ENCODE data around the gene JUN. TPM values are rescaled to one million over a fixed set of nuclear protein-coding genes. Genes with fewer than 3 reads are reported as not detected.

The JUN gene
- total and polyA plus RNA-seq, 2 of the 13 experiments (the other 11 are each of a cell fraction or from before 2014, with no cell fraction given) = 18.2 to 22.3 TPM

DNA sequence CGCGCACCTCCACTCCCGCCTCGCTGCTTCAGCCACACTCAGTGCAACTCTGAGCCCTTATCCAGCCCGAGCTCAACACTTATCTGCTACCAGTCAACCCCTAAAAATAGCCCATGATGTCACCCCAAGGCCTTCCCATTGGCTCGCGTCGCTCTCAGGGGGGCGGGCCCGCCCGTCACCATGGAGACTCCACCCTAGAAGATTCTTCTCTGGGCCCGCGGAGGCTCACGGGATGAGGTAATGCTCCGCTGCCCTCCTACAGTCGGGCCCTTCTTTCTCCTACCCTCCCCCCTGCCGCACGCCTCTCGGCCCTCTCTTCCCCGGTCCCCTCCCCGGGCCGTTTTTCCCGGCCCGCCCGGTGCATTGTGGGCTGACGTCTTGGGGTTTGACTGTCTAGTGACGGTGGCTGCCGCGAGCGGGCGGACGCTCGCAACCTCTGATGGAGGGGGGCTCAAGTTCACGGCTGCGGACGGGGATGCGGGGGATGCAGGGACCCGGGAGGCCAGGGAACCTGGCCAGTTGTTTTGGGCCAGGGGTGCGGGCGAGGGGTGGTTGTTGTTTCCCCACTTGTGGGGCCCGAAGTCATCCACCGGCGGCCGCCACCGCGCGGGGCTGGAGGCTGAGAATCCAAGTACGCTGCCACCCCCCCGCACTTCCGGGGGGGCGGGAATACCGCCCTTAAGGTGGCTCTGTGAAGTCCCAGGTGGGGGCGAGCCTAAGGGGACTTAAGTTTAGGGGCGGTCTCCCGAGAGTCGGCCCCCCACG, at the start of gene JUN (continued):
- TF ChIP-seq, protein P1, sequence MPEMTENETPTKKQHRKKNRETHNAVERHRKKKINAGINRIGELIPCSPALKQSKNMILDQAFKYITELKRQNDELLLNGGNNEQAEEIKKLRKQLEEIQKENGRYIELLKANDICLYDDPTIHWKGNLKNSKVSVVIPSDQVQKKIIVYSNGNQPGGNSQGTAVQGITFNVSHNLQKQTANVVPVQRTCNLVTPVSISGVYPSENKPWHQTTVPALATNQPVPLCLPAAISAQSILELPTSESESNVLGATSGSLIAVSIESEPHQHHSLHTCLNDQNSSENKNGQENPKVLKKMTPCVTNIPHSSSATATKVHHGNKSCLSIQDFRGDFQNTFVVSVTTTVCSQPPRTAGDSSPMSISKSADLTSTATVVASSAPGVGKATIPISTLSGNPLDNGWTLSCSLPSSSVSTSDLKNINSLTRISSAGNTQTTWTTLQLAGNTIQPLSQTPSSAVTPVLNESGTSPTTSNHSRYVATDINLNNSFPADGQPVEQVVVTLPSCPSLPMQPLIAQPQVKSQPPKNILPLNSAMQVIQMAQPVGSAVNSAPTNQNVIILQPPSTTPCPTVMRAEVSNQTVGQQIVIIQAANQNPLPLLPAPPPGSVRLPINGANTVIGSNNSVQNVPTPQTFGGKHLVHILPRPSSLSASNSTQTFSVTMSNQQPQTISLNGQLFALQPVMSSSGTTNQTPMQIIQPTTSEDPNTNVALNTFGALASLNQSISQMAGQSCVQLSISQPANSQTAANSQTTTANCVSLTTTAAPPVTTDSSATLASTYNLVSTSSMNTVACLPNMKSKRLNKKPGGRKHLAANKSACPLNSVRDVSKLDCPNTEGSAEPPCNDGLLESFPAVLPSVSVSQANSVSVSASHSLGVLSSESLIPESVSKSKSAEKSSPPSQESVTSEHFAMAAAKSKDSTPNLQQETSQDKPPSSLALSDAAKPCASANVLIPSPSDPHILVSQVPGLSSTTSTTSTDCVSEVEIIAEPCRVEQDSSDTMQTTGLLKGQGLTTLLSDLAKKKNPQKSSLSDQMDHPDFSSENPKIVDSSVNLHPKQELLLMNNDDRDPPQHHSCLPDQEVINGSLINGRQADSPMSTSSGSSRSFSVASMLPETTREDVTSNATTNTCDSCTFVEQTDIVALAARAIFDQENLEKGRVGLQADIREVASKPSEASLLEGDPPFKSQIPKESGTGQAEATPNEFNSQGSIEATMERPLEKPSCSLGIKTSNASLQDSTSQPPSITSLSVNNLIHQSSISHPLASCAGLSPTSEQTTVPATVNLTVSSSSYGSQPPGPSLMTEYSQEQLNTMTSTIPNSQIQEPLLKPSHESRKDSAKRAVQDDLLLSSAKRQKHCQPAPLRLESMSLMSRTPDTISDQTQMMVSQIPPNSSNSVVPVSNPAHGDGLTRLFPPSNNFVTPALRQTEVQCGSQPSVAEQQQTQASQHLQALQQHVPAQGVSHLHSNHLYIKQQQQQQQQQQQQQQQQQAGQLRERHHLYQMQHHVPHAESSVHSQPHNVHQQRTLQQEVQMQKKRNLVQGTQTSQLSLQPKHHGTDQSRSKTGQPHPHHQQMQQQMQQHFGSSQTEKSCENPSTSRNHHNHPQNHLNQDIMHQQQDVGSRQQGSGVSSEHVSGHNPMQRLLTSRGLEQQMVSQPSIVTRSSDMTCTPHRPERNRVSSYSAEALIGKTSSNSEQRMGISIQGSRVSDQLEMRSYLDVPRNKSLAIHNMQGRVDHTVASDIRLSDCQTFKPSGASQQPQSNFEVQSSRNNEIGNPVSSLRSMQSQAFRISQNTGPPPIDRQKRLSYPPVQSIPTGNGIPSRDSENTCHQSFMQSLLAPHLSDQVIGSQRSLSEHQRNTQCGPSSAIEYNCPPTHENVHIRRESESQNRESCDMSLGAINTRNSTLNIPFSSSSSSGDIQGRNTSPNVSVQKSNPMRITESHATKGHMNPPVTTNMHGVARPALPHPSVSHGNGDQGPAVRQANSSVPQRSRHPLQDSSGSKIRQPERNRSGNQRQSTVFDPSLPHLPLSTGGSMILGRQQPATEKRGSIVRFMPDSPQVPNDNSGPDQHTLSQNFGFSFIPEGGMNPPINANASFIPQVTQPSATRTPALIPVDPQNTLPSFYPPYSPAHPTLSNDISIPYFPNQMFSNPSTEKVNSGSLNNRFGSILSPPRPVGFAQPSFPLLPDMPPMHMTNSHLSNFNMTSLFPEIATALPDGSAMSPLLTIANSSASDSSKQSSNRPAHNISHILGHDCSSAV (CRISPR knock-in tag; IDR thresholded peaks at IDR 0.05; ENCODE audit: borderline replicate concordance) = no peak
- TF ChIP-seq MXD4 (CRISPR knock-in tag; IDR thresholded peaks at IDR 0.05) (peak; percentile 52; the same call in 1 of the 2 replicates), GATAD2A (CRISPR knock-in tag; IDR thresholded peaks at IDR 0.05) (no peak), PRPF4 (IDR thresholded peaks at IDR 0.05; ENCODE audit: low read depth, low read length, poor library complexity, severe bottlenecking) (no peak), ZNF530 (CRISPR knock-in tag; IDR thresholded peaks at IDR 0.05; ENCODE audit: low read depth) (no peak), RXRA (CRISPR knock-in tag; IDR thresholded peaks at IDR 0.05) (peak; percentile 54), ZNF552 (CRISPR knock-in tag; IDR thresholded peaks at IDR 0.05; ENCODE audit: borderline replicate concordance) (no peak), HMGA1 (CRISPR knock-in tag; conservative IDR thresholded peaks at IDR 0.05) (no peak), KAT8 (CRISPR knock-in tag; IDR thresholded peaks at IDR 0.05) (no peak; the same call in 1 of the 2 replicates), PITX1 (CRISPR knock-in tag; IDR thresholded peaks at IDR 0.05) (0 out of 2 replicates have a peak, but pooled peaks have one; percentile 28), ZNF207 (IDR thresholded peaks at IDR 0.05; ENCODE audit: borderline replicate concordance) (no peak), TRIM24 (CRISPR knock-in tag; IDR thresholded peaks at IDR 0.05) (no peak), NFKBIZ (CRISPR knock-in tag; IDR thresholded peaks at IDR 0.05) (no peak), ZNF441 (CRISPR knock-in tag; IDR thresholded peaks at IDR 0.05; ENCODE audit: borderline replicate concordance) (no peak; the same call in 1 of the 2 replicates), TCF7L2 (IDR thresholded peaks at IDR 0.05; ENCODE audit: low read depth, low read length) (no peak), ZFP37 (CRISPR knock-in tag; IDR thresholded peaks at IDR 0.05; ENCODE audit: borderline replicate concordance) (no peak), ZMYM2 (CRISPR knock-in tag; IDR thresholded peaks at IDR 0.05) (peak; percentile 61)
- TF ChIP-seq, protein P2, sequence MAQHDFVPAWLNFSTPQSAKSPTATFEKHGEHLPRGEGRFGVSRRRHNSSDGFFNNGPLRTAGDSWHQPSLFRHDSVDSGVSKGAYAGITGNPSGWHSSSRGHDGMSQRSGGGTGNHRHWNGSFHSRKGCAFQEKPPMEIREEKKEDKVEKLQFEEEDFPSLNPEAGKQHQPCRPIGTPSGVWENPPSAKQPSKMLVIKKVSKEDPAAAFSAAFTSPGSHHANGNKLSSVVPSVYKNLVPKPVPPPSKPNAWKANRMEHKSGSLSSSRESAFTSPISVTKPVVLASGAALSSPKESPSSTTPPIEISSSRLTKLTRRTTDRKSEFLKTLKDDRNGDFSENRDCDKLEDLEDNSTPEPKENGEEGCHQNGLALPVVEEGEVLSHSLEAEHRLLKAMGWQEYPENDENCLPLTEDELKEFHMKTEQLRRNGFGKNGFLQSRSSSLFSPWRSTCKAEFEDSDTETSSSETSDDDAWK (CRISPR knock-in tag; IDR thresholded peaks at IDR 0.05) = no peak
- TF ChIP-seq, protein P3, sequence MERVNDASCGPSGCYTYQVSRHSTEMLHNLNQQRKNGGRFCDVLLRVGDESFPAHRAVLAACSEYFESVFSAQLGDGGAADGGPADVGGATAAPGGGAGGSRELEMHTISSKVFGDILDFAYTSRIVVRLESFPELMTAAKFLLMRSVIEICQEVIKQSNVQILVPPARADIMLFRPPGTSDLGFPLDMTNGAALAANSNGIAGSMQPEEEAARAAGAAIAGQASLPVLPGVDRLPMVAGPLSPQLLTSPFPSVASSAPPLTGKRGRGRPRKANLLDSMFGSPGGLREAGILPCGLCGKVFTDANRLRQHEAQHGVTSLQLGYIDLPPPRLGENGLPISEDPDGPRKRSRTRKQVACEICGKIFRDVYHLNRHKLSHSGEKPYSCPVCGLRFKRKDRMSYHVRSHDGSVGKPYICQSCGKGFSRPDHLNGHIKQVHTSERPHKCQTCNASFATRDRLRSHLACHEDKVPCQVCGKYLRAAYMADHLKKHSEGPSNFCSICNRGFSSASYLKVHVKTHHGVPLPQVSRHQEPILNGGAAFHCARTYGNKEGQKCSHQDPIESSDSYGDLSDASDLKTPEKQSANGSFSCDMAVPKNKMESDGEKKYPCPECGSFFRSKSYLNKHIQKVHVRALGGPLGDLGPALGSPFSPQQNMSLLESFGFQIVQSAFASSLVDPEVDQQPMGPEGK (CRISPR knock-in tag; IDR thresholded peaks at IDR 0.05) = peak; percentile 92

Measured in HepG2 (cell line).